Measurements from ENCODE around the gene ALPK3.

- TF ChIP-seq, protein P1, sequence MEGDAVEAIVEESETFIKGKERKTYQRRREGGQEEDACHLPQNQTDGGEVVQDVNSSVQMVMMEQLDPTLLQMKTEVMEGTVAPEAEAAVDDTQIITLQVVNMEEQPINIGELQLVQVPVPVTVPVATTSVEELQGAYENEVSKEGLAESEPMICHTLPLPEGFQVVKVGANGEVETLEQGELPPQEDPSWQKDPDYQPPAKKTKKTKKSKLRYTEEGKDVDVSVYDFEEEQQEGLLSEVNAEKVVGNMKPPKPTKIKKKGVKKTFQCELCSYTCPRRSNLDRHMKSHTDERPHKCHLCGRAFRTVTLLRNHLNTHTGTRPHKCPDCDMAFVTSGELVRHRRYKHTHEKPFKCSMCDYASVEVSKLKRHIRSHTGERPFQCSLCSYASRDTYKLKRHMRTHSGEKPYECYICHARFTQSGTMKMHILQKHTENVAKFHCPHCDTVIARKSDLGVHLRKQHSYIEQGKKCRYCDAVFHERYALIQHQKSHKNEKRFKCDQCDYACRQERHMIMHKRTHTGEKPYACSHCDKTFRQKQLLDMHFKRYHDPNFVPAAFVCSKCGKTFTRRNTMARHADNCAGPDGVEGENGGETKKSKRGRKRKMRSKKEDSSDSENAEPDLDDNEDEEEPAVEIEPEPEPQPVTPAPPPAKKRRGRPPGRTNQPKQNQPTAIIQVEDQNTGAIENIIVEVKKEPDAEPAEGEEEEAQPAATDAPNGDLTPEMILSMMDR (IDR thresholded peaks at IDR 0.05) = no peak
- no peak for TF ChIP-seq POLR2A (IDR thresholded peaks at IDR 0.05)
- no peak for TF ChIP-seq POLR2AphosphoS5 (IDR thresholded peaks at IDR 0.05)
- TF ChIP-seq EP300 (IDR thresholded peaks at IDR 0.05) = no peak
Observed at GRCh38 chr15:84888639-84889038, 71.5 kb downstream of the ALPK3 start.
